Prostate gland (tissue), 2 donors: ENCODE results near the gene C10orf143. TPM values are rescaled to one million over a fixed set of nuclear protein-coding genes. Genes with fewer than 3 reads are reported as not detected.

ENCODE experiments used
- DNase-seq: peaks from one replicate; pipeline ENCODE4 v3.0.0-alpha.2; 2019; ENCODE audit warnings: low spot score
- H3K27ac ChIP-seq, 2 donors: fragments of 200-600 bp; sonication (generic); 2 replicates each; pipeline ENCODE4 v1.5.1; 2017 to 2019
- H3K27me3 ChIP-seq: fragments of 200-600 bp; sonication (generic); replicated peaks from 2 replicates; pipeline ENCODE4 v1.5.1; 2019; ENCODE audit not compliant: insufficient read depth
- H3K36me3 ChIP-seq, 2 donors: fragments of 200-600 bp; sonication (generic); 1 replicate in 1 of 2; 2 replicates in 1 of 2; pipeline versions ENCODE4 v1.5.1 to v1.8.1; 2017 to 2019
- H3K4me1 ChIP-seq: fragments of 200-600 bp; sonication (generic); replicated peaks from 2 replicates; pipeline ENCODE4 v1.5.1; 2019
- H3K4me3 ChIP-seq, 2 donors: fragments of 200-600 bp; sonication (generic); 2 replicates each; pipeline ENCODE4 v1.5.1; 2017 to 2019
- H3K9me3 ChIP-seq: fragments of 200-600 bp; sonication (generic); 2 replicates; pipeline ENCODE4 v1.5.1; 2017
- CTCF ChIP-seq, 4 experiments: fragments of 200-600 bp in 2 of 4; fragments of 450-650 bp in 2 of 4; sonication (generic) in 2 of 4; IDR thresholded peaks; 1 replicate in 3 of 4; 2 replicates in 1 of 4; pipeline ENCODE4 v1.5.1; 2016 to 2019; ENCODE audit warnings: antibody characterized with exemption in 4 of 4, mild to moderate bottlenecking in 2 of 4, moderate library complexity in 2 of 4
- POLR2A ChIP-seq: fragments of 450-650 bp; IDR thresholded peaks from one replicate; pipeline ENCODE4 v1.6.1; 2016; ENCODE audit warnings: antibody characterized with exemption, mild to moderate bottlenecking
- POLR2AphosphoS5 ChIP-seq: sonication (generic); formaldehyde crosslinking; IDR thresholded peaks from one replicate; pipeline ENCODE4 v1.6.1; 2017; ENCODE audit warnings: antibody characterized with exemption
- WGBS: methylation state at CpG from one replicate; pipeline ENCODE4 v1.1.5; 2018; 5-methylcytosine and 5-hydroxymethylcytosine counted together
- intact Hi-C: fragments of 100-400 bp; cut with DNase I; formaldehyde crosslinking; loops from one replicate; pipeline ENCODE4 v1.14.2; 2022
- total RNA-seq, 2 donors: library from RNA; depleted of rRNA; stranded (reverse); fragments of >200 nt; gene quantifications; one replicate each; pipeline ENCODE4 v1.1.0, GENCODE V29; 2016

C10orf143 gene
- total RNA-seq, 2 donors from 2014 or later = 5.1 to 5.6 TPM

DNA sequence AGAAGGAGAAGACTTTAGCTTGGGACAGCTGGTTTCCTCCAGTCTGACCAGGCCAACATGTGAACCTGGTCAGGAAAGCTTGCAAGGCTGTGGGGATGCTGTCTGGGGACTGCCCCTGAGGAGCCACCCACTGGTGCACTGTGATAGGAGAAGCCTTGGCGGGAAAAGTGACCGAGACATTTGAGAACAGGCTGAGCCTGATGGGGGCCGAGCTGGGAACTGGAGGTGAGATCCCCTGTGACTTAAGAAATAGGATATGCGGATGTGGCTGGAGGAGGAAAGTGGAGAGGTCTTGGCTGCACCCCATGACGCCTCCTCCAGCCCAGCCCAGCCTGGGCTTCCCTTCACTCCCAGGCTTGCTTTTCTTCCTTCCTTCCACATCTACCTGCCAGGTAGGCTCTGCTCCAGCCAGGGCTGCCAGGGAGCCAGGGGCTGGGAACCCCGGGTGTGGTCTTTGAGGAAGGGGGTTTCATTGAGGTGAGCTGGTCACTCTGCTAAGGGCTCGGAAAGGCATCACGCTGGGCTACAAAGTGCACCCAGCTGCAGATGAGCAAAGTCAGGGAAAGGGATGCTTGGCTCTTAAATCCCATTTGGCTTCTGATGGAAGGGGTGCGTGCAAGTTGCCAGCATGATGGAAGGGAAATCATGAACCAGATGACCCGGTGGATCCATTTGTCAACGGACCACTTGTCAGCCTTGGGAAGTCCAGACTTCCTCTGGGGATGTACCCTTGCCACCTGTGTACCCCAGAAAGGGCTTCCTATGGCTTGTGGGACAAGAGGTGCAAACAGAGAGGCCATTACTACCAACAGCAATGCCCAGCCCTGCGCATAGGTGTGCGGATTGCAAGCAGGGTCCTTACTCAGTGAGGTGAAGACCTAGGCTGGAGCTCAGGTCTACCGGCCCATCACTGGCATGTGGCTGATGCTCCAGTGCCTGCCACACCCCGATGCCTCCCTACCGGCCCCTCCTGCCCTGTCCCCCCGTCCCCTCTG, 66.3 kb downstream of the C10orf143 start:
- H3K27me3 ChIP-seq = peaks cover 9% of the 10 kb centered on the region
- DNase-seq = no peak

GRCh38 chr10:130043491-130043890, 67.1 kb downstream of the C10orf143 start:
- no peak for DNase-seq
- H3K9me3 ChIP-seq = no peaks in the 10 kb centered on the region
- no peaks in the 10 kb centered on the region for H3K4me1 ChIP-seq
- intact Hi-C loops = no loop called here
- no peak overlapping the region for H3K4me3 ChIP-seq
- 62% methylated on average over 8 of the region's 8 CpGs for WGBS
- TF ChIP-seq POLR2A (no peak), CTCF (IDR thresholded peaks at IDR 0.05) (no peak), POLR2AphosphoS5 (no peak)
- no peak overlapping the region for H3K27ac ChIP-seq
- H3K36me3 ChIP-seq = no peaks in the 10 kb centered on the region
- H3K27me3 ChIP-seq = peaks cover 9% of the 10 kb centered on the region

More for the DNA sequence above, 66.3 kb downstream of the C10orf143 start:
- no peaks in the 10 kb centered on the region for H3K9me3 ChIP-seq
- 78% methylated on average over 17 of the region's 17 CpGs for WGBS
- no peak for TF ChIP-seq CTCF (IDR thresholded peaks at IDR 0.05)
- no peak for TF ChIP-seq POLR2A
- TF ChIP-seq POLR2AphosphoS5 = no peak
- no peak overlapping the region for H3K27ac ChIP-seq
- intact Hi-C loops = no loop called here
- H3K4me3 ChIP-seq = no peak overlapping the region
- H3K36me3 ChIP-seq = no peaks in the 10 kb centered on the region
- H3K4me1 ChIP-seq = no peaks in the 10 kb centered on the region

- no peaks in the 10 kb centered on the region for H3K36me3 ChIP-seq
- H3K4me3 ChIP-seq = no peak overlapping the region
- no peak overlapping the region for H3K27ac ChIP-seq
- no peaks in the 10 kb centered on the region for H3K9me3 ChIP-seq
- intact Hi-C loops = no loop called here
- no peak for DNase-seq
- TF ChIP-seq POLR2AphosphoS5 (no peak), CTCF (IDR thresholded peaks at IDR 0.05) (no peak), POLR2A (no peak)
- 57% methylated on average over 14 of the region's 14 CpGs for WGBS
- H3K27me3 ChIP-seq = peaks cover 9% of the 10 kb centered on the region
- H3K4me1 ChIP-seq = no peaks in the 10 kb centered on the region
These were observed 68.2 kb downstream of the C10orf143 start for GRCh38 chr10:130042381-130042780.

- Histone ChIP-seq H3K4me1 (no peaks in the 10 kb centered on the region), H3K27me3 (peaks cover 9% of the 10 kb centered on the region), H3K27ac (no peak overlapping the region), H3K36me3 (no peaks in the 10 kb centered on the region), H3K4me3 (no peak overlapping the region), H3K9me3 (no peaks in the 10 kb centered on the region)
- WGBS = 84% methylated on average over 10 of the region's 10 CpGs
- intact Hi-C loops = no loop called here
- no peak for TF ChIP-seq POLR2A
- no peak for DNase-seq
These were observed 68.9 kb downstream of the C10orf143 start for GRCh38 chr10:130041451-130042371.

GRCh38 chr10:130040817-130041330, 69.8 kb downstream of the C10orf143 start:
- H3K4me3 ChIP-seq = no peak overlapping the region
- no peaks in the 10 kb centered on the region for H3K9me3 ChIP-seq
- H3K27ac ChIP-seq = no peak overlapping the region
- peaks cover 9% of the 10 kb centered on the region for H3K27me3 ChIP-seq
- intact Hi-C loops = no loop called here
- 91% methylated on average over 12 of the region's 12 CpGs for WGBS
- H3K36me3 ChIP-seq = no peaks in the 10 kb centered on the region
- DNase-seq = no peak
- TF ChIP-seq CTCF (IDR thresholded peaks at IDR 0.05) (no peak), POLR2AphosphoS5 (no peak), POLR2A (no peak)
- H3K4me1 ChIP-seq = no peaks in the 10 kb centered on the region
